GM06990 (cell line): ENCODE measurements around the gene RPP21.

Experiments used
- DNase-seq: peaks from one replicate; pipeline ENCODE4 v3.0.0-alpha.2; 2011; ENCODE audit not compliant: insufficient read length; ENCODE audit errors: extremely low read depth
- H3K27me3 ChIP-seq: replicated peaks from 2 replicates; pipeline ENCODE4 v1.6.0; 2011; ENCODE audit warnings: low read length; ENCODE audit not compliant: control insufficient read depth, insufficient read depth
- H3K36me3 ChIP-seq: 2 replicates; pipeline ENCODE4 v1.5.1; 2011; ENCODE audit warnings: low read length; ENCODE audit not compliant: control insufficient read depth, insufficient read depth
- H3K4me3 ChIP-seq: replicated peaks from 2 replicates; pipeline ENCODE4 v1.5.1; 2011; ENCODE audit warnings: low read depth, mild to moderate bottlenecking, control low read depth, low read length
- TF ChIP-seq, protein P1 (sequence below): IDR thresholded peaks from 2 replicates; pipeline ENCODE4 v1.5.1; 2011; ENCODE audit warnings: low read length, control low read depth, mild to moderate bottlenecking, inconsistent platforms; ENCODE audit not compliant: insufficient read depth, poor library complexity, severe bottlenecking

Gene RPP21

DNA sequence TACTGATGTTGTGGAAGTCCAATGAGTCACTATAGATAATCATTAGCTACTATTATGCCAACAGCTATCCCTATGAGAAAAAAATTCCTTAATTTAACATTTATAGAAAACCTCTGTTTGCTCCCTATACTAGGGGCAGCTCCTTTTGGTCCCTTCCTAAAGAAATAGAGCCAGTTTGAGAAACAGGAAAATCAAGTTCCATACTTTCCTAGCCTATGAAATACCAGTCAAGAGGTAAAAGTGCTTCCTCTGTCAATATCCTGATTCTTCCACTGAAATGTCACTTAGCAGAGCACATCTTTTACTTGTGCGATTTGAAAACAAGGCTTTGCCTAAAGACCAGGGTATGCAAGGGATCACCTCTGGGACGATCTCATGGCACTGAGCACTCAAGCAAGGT, 32.7 kb upstream of the RPP21 start:
- Histone ChIP-seq H3K27me3 (no peaks in the 10 kb centered on the region), H3K36me3 (peaks cover 5% of the 10 kb centered on the region), H3K4me3 (no peak overlapping the region)
- TF ChIP-seq, protein P1, sequence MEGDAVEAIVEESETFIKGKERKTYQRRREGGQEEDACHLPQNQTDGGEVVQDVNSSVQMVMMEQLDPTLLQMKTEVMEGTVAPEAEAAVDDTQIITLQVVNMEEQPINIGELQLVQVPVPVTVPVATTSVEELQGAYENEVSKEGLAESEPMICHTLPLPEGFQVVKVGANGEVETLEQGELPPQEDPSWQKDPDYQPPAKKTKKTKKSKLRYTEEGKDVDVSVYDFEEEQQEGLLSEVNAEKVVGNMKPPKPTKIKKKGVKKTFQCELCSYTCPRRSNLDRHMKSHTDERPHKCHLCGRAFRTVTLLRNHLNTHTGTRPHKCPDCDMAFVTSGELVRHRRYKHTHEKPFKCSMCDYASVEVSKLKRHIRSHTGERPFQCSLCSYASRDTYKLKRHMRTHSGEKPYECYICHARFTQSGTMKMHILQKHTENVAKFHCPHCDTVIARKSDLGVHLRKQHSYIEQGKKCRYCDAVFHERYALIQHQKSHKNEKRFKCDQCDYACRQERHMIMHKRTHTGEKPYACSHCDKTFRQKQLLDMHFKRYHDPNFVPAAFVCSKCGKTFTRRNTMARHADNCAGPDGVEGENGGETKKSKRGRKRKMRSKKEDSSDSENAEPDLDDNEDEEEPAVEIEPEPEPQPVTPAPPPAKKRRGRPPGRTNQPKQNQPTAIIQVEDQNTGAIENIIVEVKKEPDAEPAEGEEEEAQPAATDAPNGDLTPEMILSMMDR: no peak
- DNase-seq: no peak

DNA sequence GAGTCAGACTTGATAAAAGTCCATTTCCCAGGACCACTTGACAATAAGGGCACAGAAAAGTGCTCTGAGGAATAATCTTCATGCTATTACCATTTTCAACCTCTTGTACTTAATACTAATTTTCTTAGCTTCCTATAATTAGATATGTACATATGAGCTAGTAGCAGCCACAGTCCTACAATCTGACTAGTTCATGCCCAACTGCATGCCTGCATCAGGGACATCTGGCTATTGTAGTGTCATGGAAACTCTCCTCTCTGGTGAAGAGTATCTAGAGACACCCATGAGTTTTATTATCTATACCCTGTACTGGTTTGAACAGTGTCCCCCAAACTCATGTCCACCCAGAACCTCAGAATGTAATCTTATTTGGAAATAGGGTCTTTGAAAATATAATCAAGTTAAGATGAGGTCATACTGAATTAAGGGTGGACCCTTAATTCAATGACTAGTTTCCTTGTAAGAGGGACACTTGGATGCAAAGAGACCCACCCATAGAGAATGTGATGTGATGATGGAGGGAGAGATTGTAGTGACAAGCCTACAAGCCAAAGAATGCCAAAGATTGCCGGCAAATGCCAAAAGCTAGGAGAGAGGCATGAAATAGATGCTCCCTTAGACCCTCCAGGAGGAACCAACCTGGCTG, 32.2 kb upstream of the RPP21 start:
- DNase-seq: no peak
- H3K27me3 ChIP-seq: no peaks in the 10 kb centered on the region
- H3K4me3 ChIP-seq: no peak overlapping the region
- TF ChIP-seq, protein P1: no peak
- H3K36me3 ChIP-seq: peaks cover 5% of the 10 kb centered on the region

DNA sequence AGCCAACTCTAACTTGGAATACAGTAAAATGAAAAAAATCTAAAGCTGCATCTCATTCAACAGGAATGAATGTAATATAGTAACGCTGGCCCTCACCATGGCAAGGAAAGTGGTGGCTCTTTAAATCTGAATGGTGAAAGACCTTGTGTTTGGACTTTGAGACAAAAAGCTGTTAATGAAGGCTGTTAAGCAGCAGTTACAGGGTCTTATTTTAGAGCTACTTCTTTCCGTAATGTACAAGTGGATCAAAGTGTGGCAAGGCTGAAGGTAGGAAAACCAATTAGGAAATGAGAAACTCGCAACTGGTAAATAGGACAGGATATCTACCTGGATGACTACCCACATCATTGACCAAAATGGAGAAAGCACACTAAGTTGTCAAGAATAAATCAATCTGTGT, 29.8 kb upstream of the RPP21 start:
- peaks cover 5% of the 10 kb centered on the region for H3K36me3 ChIP-seq

DNA sequence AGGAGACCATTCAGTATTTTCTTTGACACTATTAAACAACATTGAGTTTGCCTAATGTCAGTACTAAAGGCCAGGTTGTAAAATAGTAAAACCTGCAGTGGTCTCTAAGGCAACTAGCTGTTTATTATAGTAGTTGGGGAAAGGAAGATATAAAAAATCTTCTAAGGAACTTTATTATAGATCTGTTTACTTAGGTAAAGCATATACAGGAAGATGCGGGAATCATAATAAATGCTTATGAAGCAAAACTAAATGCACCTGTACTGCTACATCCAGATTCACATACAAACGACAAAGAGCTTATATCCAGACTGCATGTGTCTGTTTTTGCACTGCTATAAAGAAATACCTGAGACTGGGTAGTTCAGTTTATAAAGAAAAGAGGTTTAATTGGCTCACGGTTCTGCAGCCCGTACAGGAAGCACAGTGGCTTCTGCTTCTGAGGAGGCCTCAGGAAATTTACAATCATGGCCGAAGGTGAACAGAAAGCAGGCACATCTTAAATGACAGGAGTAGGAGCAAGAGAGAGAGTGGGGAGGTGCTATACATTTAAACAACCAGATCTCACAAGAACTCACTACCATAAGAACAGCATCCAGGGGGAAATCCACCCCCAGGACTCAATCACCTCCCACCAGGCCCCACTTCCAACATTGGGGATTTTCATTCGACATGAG, 26.9 kb upstream of the RPP21 start:
- TF ChIP-seq, protein P1: no peak
- no peak for DNase-seq
- H3K36me3 ChIP-seq: peaks cover 6% of the 10 kb centered on the region
- no peak overlapping the region for H3K4me3 ChIP-seq
- H3K27me3 ChIP-seq: no peaks in the 10 kb centered on the region

More for the DNA sequence above, 29.8 kb upstream of the RPP21 start:
- no peak for DNase-seq
- Histone ChIP-seq H3K27me3 (no peaks in the 10 kb centered on the region), H3K4me3 (no peak overlapping the region)
- TF ChIP-seq, protein P1: no peak

DNA sequence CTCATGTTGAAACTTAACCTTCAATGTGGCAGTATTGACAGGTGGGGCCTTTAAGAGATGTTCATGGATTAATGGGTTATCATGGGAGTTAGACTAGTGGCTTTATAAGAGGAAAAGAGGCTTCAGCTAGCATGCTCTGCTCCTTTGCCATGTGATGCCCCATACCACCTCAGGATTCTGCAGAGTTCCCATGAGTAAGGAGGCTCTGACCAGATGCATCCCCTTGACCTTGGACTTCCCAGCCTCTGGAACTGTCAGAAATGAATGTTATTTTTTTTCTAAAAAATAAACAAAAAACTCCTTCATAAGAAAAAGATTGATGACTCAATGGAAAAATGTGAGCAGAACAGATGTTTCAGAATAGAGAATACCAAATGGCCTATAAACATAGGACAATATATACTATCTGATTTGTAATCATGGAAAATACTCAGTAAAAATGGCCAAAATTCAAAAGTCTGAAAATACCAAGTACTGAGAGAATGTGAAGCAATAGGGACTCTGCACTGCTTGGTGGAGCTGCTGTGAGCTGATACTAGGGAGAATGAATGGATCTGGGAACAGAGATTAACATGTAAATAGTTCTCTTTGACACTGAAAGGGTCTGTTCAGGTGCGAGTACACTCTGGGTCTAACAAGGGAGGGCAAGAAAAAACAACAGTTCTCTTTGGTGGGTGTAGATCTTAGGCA, 25.7 kb upstream of the RPP21 start:
- H3K27me3 ChIP-seq: no peaks in the 10 kb centered on the region
- H3K36me3 ChIP-seq: peaks cover 3% of the 10 kb centered on the region
- DNase-seq: no peak
- TF ChIP-seq, protein P1: no peak
- H3K4me3 ChIP-seq: no peak overlapping the region
